ENCODE results near the gene TMEM200B.

TMEM200B gene

GRCh38 chr1:29121516-29121935 lies 2.2 kb downstream of the TMEM200B start:
- no peak for TF ChIP-seq CTCF (IDR thresholded peaks at IDR 0.05; ENCODE audit: poor library complexity, severe bottlenecking)
- peaks cover 16% of the 10 kb centered on the region for H3K27me3 ChIP-seq (ENCODE audit: insufficient read depth, poor library complexity, severe bottlenecking)
- H3K27ac ChIP-seq (ENCODE audit: poor library complexity, severe bottlenecking) = no peak overlapping the region
- DNase-seq (ENCODE audit: low spot score) (no peak), ATAC-seq (ENCODE audit: low read depth) (no peak)
- peaks cover 3% of the 10 kb centered on the region; the same call in 1 of the 2 replicates for H3K36me3 ChIP-seq (ENCODE audit: low read depth)
- H3K4me3 ChIP-seq (ENCODE audit: severe bottlenecking) = peak overlapping the region; percentile 51
- no peaks in the 10 kb centered on the region for H3K9me3 ChIP-seq (ENCODE audit: severe bottlenecking)
- H3K4me1 ChIP-seq (ENCODE audit: insufficient read depth, poor library complexity, severe bottlenecking) = no peaks in the 10 kb centered on the region

- ATAC-seq (ENCODE audit: low read depth) (no peak), DNase-seq (ENCODE audit: low spot score) (no peak)
- Histone ChIP-seq H3K27me3 (ENCODE audit: insufficient read depth, poor library complexity, severe bottlenecking) (peaks cover 16% of the 10 kb centered on the region), H3K4me1 (ENCODE audit: insufficient read depth, poor library complexity, severe bottlenecking) (no peaks in the 10 kb centered on the region), H3K9me3 (ENCODE audit: severe bottlenecking) (no peaks in the 10 kb centered on the region), H3K4me3 (ENCODE audit: severe bottlenecking) (no peak overlapping the region), H3K36me3 (ENCODE audit: low read depth) (peaks cover 3% of the 10 kb centered on the region; the same call in 1 of the 2 replicates), H3K27ac (ENCODE audit: poor library complexity, severe bottlenecking) (no peak overlapping the region)
- TF ChIP-seq CTCF (IDR thresholded peaks at IDR 0.05; ENCODE audit: poor library complexity, severe bottlenecking) = peak; percentile 27
These were observed 2.7 kb downstream of the TMEM200B start for GRCh38 chr1:29120947-29121485.

GRCh38 chr1:29120367-29120766 lies 3.3 kb downstream of the TMEM200B start:
- DNase-seq (ENCODE audit: low spot score) (no peak), ATAC-seq (ENCODE audit: low read depth) (no peak)
- H3K4me1 ChIP-seq (ENCODE audit: insufficient read depth, poor library complexity, severe bottlenecking) = no peaks in the 10 kb centered on the region
- no peak for TF ChIP-seq CTCF (IDR thresholded peaks at IDR 0.05; ENCODE audit: poor library complexity, severe bottlenecking)
- H3K4me3 ChIP-seq (ENCODE audit: severe bottlenecking) = no peak overlapping the region
- H3K9me3 ChIP-seq (ENCODE audit: severe bottlenecking) = no peaks in the 10 kb centered on the region
- peaks cover 16% of the 10 kb centered on the region for H3K27me3 ChIP-seq (ENCODE audit: insufficient read depth, poor library complexity, severe bottlenecking)
- H3K27ac ChIP-seq (ENCODE audit: poor library complexity, severe bottlenecking) = no peak overlapping the region
- peaks cover 3% of the 10 kb centered on the region; the same call in 1 of the 2 replicates for H3K36me3 ChIP-seq (ENCODE audit: low read depth)

- Histone ChIP-seq H3K36me3 (ENCODE audit: low read depth) (peaks cover 3% of the 10 kb centered on the region; the same call in 1 of the 2 replicates), H3K4me3 (ENCODE audit: severe bottlenecking) (no peak overlapping the region), H3K27me3 (ENCODE audit: insufficient read depth, poor library complexity, severe bottlenecking) (peaks cover 16% of the 10 kb centered on the region), H3K27ac (ENCODE audit: poor library complexity, severe bottlenecking) (no peak overlapping the region), H3K4me1 (ENCODE audit: insufficient read depth, poor library complexity, severe bottlenecking) (no peaks in the 10 kb centered on the region), H3K9me3 (ENCODE audit: severe bottlenecking) (no peaks in the 10 kb centered on the region)
- TF ChIP-seq CTCF (IDR thresholded peaks at IDR 0.05; ENCODE audit: poor library complexity, severe bottlenecking) = no peak
- ATAC-seq (ENCODE audit: low read depth) = no peak
- DNase-seq (ENCODE audit: low spot score) = no peak
These were observed 4.4 kb downstream of the TMEM200B start for GRCh38 chr1:29119121-29119929.

- TF ChIP-seq CTCF (IDR thresholded peaks at IDR 0.05; ENCODE audit: poor library complexity, severe bottlenecking) = peak; percentile 31
- H3K36me3 ChIP-seq (ENCODE audit: low read depth) = peaks cover 3% of the 10 kb centered on the region; the same call in 1 of the 2 replicates
- H3K27me3 ChIP-seq (ENCODE audit: insufficient read depth, poor library complexity, severe bottlenecking) = peaks cover 7% of the 10 kb centered on the region
- no peaks in the 10 kb centered on the region for H3K4me1 ChIP-seq (ENCODE audit: insufficient read depth, poor library complexity, severe bottlenecking)
- H3K4me3 ChIP-seq (ENCODE audit: severe bottlenecking) = no peak overlapping the region
- no peak for ATAC-seq (ENCODE audit: low read depth)
- no peak for DNase-seq (ENCODE audit: low spot score)
- H3K27ac ChIP-seq (ENCODE audit: poor library complexity, severe bottlenecking) = no peak overlapping the region
- H3K9me3 ChIP-seq (ENCODE audit: severe bottlenecking) = no peaks in the 10 kb centered on the region
These were observed 6.3 kb downstream of the TMEM200B start for GRCh38 chr1:29117381-29117780.
